Hindlimb muscle (tissue), 1 donor: ENCODE results near the gene KIAA1549. TPM values are rescaled to one million over a fixed set of nuclear protein-coding genes. Genes with fewer than 3 reads are reported as not detected.
A peak's percentile ranks its signal among the peaks of the same experiment; 100 is the strongest.
"Not testable (repeated sequence)": the region's sequence is repeated elsewhere in the genome, so short reads cannot be mapped to it uniquely, and the experiment has no call there.

Source experiments
- DNase-seq: peaks from one replicate; pipeline ENCODE4 v3.0.0-alpha.2; 2013
- polyA plus RNA-seq: library from polyadenylated mRNA; unstranded; fragments of 120-200 nt; gene quantifications from one replicate; pipeline ENCODE4 v1.2.1, GENCODE V29; 2013; ENCODE audit not compliant: insufficient read length

The KIAA1549 gene
- polyA plus RNA-seq, 1 donor, result 14.1 TPM

DNA sequence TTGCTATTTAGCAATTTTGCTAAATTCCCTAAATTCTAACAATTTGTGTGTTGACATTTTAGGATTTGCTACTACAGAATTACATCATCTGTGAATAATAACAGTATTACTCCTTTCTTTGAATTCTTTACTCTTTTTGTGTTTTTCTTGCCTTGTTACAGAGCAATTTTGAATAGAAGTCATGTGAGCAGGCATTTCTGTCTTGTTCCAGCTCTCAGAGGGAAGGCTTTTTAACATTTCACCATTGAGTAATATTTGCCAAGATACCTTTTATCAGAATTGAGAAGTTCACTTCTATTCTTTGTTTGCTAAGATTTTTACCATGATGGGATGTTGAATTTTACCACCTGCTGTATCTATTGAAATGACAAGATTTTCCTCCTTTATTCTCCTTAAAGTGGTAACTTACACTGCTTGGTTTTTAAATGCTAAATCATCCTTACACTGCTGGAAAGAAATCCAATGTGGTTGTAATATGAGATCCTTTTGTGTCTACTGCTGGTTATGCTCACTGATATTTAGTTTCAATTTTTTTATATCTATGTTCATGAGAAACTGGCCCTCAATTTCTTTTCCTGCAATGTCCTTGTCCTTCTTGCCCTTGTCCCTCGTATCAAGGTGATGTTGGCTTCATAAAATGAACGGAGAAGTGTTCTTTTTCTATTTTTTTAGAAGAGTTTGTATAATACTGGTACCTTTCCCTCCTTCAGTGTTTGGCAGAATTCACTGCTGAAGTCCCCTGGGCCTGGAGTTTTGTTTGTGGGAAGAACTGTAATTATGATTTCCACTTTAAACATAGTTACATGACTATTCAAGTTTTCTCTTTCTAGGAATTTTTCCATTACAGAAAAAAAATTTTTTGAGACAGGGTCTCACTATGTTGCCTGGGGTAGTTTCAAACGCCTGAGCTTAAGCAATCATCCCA is 132.9 kb downstream of the KIAA1549 start:
- DNase-seq, result no peak

DNA sequence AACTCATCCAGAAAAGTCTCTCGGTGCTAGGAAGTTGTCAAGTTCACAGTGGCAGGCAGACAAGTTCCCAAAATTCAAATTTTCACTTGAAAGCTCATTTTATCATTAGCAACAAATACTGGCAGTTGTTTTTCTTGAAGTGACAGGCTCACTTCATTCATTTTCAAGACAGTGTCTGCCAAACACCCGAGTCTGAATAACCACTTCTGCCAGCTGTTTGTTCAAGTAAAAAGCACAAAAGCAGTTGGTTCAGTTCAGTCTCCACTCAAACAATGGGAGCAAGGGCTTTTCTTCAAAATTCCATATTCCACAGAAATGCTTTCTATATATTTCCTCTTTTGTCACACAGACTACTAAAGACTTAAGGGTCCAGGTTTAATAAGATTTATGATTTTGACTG is 135.5 kb downstream of the KIAA1549 start:
- no peak for DNase-seq

DNA sequence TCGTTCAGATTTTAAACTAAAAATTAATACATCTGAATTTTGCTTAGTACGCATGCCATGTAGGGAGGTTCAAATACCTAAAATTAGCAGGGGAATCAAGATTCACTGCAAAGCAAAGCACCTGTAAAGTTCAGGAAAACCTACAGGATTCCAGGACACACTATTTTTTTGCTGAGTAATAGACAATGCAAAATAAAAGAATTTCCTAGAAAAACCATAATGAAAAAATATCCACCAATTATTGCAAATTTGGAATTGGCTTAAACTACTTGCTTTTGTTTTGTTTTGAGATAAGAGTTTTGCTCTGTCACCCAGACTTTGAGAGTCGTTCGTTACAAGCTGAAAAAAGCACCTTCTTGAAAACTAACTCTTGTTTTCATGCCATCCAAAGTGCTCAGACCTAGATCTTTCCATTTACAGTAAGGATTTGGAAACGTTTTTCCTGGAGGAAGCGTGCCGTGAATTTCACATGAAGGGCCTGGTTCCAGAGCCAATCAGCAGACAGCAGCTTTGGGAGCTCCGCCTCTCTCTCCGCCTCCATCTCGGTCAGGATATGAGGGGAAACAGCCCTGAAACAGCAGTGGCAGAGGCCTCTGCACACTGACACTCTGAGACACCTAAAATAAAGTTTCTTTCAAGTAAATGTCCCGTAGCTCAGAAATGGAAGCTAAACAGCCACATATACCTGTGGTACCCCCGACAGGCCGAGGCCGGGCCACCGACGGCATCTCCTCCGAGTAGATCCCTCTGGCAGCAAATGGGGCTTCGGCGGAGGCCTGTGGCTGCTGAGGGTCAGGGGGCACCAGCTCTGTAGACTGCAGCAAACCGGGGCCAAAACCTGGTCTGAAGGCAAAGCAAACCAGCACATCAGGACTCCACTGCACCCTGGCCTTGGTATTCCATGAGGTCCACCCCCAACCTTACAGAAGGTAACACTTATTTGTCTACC is 137.3 kb downstream of the KIAA1549 start:
- no peak for DNase-seq

DNA sequence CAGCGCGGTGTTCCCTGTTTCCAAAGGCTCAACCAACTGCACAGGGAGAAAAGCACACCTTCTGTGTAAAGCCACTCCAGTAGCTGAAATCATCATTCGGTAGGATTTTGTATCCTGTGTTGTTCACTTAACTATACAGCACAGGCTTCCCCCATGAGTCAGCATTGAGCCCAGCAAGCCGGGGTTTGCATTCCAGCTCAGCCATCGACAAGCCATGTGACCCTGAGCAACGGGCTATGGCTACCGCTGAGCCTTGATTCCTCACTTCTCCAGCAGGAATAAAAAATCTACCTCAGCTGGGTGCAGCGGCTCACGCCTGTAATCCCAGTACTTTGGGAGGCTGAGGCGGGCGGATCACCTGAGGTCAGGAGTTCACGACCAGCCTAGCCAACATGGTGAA is 139.1 kb downstream of the KIAA1549 start:
- DNase-seq, result no peak

DNA sequence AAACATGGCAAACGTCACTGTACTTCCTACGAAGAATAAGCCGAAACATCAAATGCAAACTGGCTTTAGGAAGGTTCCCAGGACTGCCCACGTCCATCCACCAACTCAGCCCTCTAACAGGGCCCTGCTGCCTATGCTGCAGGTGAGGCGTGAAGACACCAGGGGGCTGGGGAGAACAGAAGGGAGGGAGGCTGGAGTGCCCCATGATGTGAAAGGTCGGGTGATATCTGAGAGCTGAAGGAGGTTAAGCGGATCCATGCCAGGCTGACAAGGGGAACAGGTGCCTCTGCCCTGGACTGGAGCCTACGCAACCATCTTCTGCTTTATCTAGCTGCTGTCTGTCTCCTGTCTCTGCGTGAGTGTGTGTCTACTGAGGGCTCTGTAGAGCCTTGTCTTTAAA is 143.0 kb downstream of the KIAA1549 start:
- no peak for DNase-seq

DNA sequence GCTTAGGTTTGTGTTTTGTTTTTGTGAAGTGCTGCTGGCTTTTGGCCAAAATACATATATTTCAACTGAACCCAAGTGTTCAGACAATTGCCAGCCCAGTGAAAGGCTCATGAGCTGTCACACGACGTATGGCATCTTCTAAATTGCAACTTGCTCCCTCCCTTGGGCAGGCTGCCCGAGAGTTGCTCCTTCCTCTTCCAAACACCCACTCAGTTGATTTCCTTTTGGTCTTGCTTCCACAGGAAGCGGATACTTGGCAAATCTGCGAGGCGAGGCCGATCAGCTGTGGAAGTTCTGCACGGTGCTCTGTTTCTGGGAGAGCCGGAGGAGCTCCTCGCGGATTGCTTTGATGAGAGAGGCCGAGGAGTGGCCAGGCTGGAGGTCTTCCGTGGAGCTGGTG is 143.6 kb downstream of the KIAA1549 start:
- peak; percentile 38 for DNase-seq

DNA sequence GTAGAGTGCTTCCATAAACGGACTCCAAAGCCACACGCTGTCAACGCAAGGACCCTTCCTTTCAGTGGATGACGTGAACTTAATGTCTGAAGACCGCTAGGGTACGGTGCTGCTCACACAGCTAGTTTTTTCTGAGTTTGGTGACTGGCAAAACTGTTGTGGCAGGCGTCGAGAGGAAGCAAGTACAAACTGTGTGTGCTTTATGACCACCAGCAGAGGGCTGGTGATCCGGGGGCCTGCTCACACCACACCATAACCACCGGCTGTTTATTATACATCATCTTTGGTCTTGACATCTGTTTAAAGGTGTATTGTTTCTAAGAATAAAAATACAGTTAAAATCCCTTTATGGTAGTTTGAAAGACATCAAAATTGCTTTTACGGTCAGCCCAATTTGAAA is 146.1 kb downstream of the KIAA1549 start:
- no peak for DNase-seq

DNA sequence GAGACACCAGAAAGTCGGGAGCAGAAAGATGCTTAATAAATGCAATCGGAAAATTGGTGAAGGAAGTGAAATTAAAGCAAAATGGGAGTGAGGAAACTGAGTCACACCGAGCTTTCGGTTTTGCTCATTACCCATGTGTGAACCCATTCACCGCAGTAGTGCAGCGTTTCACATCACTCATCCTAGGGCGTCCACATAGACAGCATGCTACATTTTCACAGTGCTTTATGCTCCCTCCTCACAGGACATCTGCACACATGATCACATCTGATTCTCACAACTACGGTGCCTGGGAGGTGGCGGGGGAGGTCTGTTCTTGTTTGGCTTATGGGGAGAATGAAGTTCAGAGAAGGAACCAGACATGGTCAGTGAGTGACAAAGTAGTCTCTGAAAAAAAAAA is 146.6 kb downstream of the KIAA1549 start:
- no peak for DNase-seq

DNA sequence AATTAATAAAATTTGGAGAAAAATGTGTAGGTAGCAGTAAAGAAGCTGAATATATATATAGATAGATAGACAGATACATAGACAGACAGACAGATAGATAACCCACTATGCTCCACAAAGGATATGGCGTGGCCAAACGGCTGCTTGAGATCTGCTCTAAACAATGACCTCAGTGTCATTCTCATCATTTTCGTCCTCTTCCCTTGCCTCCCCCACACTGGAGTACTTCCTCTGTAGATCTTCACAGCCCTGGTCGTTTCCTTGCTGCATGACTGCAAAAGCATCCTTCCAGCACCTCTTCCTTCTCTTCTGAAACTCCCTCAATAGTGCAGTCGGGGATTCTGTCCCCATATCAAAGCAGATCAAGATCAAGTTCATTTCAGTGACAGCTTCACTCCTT is 147.6 kb downstream of the KIAA1549 start:
- DNase-seq, result no peak

DNA sequence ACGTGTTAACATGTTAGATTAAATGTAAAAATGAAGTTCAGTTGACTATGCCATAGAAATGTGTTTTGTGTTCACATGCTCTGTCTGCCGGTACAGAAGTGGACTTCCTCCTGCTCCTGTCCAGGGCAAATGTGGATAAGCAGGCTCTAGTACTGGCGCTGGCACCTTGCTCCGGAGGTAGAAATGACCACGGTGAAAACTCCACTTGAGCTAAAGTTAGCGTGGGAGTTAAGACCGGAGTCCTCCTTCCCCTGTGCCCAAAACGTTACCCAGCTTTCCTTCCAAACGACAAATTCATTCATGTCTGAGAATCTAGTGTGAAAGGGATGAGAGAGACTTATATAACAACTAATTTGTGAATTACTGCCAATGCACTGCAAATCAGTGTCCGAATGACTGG is 148.2 kb downstream of the KIAA1549 start:
- DNase-seq, result no peak

DNA sequence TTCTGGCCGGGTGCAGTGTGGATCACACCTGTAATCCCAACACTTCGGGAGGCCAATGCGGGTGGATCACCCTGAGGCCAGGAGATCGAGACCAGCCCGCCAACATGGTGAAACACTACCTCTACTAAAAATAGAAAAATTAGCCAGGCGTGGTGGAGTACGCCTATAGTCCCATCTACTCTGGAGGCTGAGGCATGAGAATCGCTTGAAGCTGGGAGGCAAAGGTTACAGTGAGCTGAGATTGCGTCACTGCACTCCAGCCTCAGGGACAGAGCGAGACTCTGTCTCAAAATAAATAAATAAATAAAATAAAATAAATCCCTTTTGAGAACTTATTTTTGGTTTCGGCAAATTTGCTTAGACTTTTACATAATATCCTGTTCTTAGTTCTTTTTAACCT is 151.9 kb downstream of the KIAA1549 start:
- no peak for DNase-seq

DNA sequence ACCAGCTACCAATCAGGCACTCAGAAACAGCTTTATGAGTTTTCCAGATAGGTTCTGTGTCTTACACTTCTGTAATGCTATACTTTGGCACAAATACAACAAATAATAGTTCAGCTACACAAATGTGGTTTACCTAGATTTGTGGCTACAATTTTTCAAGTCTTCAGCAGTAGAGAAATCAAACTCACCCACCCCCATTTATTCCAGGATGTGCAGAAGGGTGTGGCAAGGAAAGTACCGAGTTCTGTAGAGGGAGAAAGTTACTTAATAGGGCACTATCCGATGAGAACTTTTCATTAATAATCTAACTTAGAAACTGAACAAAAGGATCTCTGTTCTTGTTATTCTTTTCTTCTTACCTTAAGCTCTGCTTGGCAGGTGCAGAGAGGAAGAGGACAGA is 152.9 kb downstream of the KIAA1549 start:
- DNase-seq, result no peak

DNA sequence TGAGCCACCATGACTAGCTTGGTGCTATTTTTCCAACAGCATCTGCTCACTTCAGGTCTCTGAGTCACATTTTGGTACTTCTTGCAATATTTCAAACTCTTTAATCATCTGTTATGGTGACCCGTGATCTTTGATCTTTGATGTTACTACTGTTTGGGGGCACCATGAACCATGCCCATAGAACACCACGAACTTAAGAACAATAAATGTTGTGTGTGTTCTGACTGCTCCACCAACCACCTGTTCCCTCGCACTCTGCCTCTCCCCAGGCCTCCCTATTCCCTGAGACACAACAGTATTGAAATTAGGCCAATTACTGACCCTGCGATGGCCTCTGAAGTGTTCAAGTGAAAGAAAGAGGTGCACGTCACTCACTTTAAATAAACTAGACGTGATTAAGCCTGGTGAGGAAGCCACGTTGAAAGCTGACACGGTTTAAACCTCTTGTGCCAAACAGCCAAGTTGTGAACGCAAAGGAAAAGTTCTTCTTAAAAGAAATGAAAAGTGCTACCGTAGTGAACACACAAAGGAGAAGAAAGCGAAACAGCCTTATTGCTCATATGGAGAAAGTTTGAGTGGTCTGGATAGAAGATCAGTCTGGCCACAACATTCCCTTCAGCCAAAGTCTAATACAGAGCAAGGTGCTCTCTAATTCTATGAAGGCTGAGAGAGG is 156.0 kb downstream of the KIAA1549 start:
- DNase-seq, result no peak

DNA sequence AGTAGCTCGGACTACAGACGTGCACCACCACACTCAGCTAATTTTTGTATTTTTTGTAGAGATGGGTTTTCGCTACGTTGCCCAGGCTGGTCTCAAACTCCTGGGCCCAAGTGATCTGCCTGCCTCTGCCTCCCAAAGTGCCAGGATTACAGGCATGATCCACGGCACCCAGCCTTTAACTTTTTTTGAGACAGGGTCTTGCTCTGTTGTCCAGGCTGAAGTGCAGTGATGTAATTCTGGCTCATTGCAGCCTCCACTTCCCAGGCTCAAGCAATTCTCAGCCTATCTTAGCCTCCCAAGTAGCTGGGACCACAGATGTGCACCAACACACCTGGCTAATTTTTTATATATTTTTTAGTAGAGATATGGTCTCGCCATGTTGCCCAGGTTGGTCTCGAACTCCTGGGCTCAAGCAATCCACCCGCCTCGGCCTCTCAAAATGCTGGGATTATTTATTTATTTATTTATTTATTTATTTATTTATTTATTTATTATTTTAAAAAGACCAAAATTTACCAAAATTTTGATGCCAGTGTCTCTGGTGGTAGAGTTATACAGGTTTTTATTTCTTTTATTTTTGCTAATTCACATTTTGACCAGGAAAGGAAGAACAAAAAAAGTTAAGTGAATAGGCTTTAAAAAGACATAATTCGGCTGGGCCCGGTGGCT is 158.2 kb downstream of the KIAA1549 start:
- no peak for DNase-seq

DNA sequence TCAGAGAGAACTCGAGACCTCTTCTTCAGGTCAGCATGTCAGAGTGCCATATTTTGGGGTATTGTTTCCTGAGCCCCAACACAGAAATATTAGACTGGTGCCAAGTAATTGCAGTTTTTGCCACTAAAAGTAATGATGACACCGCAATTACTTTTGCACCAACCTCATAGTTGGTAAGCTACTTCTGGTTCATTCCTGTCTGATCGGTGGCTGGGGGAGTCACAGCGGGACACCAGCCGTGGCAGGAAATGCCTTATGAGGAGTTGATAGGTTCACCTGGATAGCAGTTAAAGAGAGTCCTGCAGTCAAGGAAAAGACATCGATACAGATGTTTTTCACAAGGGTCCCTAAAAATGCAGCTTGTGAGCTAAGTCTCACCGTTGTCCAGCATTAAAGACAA is 159.3 kb downstream of the KIAA1549 start:
- no peak for DNase-seq

DNA sequence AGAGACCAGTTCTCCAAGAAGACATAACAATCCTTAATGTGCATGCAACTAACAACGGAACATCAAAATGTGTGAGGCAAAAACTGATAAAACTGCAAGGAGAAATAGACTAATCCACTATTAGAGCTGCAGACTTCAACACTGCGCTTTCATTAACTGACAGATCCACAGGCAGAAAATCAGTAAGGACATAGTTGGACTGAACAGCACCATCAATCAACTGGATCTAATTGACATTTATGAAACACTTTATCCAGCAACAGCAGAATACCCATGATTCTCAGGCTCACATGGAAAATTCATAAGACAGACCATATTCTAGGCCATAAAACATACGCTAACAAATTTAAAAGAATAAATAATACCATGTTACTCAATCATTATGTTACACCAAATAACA is 161.6 kb downstream of the KIAA1549 start:
- DNase-seq, result no peak

DNA sequence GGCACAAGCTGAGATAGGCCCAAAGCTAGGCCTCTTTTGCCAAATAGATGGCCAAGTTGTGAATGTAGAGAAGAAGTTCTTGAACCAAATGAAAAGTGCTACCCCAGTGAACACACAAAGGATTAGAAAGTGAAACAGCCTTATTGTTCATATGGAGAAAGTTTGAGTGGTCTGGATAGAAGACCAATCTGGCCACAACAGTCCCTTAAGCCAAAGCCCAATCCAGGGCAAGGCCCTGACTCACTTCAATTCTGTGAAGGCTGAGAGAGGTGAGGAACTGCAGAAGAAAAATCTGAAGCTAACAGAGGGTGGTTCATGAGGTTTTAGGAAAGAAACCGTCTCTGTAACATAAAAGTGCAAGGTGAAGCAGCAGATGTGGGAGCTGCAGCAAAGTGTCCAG is 164.5 kb downstream of the KIAA1549 start:
- no peak for DNase-seq

DNA sequence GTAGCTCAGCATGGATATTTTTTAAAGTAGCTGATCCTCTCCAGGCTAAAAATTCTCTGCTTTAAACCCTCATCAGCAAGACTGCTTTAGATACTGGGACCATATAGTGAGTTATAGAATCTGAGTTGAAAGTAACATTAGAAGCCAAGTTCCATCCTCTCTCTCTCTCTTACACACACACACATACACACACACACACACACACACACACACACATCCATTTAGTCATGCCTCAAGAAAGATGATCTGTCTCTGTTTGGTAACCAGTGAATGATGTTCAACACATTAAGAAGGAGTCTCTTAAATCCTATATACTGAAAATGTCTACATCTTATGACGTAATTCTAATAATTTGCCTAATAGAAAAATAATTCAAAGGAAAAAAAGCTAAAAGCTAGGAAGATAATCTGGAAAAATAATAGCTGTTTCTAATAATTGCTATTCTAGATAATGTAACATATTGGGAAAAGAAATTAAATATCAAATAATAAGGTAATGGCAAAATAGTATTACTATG is 166.3 kb downstream of the KIAA1549 start:
- DNase-seq, result no peak

DNA sequence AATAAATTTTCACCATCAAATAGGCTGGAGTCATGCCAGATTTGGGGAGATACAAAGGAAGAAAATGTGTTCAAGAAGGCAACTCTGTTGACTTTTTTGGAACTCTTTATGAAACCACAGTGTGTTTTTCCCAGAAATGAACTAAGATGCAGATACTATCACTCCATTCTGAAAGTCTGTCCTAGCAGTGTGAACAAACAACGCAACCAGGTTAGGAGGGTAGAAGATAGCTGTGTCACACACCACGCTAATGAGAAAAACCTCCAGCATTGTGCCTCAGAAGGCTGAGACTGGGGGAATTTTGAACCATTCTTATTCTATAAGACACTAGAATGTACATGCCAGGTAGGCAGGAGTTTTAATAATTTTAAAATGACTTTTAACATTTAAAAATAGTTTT is 167.2 kb downstream of the KIAA1549 start:
- no peak for DNase-seq

DNA sequence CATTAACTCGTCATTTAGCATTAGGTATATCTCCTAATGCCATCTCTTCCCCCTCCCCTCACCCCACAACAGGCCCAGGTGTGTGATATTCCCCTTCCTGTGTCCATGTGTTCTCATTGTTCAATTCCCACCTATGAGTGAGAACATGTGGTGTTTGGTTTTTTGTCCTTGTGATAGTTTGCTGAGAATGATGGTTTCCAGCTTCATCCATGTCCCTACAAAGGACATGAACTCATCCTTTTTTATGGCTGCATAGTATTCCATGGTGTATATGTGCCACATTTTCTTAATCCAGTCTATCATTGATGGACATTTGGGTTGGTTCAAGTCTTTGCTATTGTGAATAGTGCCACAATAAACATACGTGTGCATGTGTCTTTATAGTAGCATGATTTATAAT is 169.9 kb downstream of the KIAA1549 start:
- DNase-seq, result not testable (repeated sequence)

DNA sequence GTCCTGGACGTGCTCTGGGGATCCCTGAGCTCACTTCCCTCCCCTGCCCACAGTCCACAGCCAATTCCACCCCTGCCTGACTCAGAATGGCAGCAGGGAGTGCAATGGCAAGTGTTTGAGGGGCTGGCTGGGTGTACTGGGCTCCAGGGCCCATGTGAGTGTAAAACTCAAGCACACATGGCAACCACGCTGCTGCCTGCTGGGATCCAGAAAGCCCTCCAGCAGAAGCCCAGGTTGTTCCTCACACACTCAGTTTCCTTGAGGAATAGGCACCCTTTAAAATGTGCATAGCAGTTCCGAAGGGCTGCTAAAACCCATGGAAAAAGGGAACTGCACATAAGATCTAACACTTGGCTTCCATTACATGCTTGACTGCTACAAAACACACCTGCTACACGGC is 171.8 kb downstream of the KIAA1549 start:
- DNase-seq, result no peak

DNA sequence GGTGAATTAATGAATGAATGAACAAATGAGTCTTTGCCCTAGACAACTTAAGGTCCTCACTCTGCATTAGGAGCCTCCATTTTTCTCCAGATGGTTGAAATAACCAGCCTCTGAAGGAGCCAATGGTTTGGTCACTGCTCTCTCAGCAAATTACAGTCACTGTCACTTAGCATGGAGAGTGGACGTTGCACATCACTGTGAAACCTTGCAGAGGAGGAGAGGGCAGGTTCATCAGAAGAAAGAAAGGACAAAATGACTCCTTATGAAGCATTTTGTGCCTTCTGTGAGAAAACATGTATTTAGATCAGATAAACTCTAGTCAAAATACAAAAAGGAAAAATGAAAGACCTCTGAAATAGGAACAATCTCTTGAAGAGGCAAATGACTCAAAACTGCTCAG is 176.6 kb downstream of the KIAA1549 start:
- no peak for DNase-seq
